Measurements from ENCODE around the gene PAPOLB. TPM values are rescaled to one million over a fixed set of nuclear protein-coding genes. Genes with fewer than 3 reads are reported as not detected.

The PAPOLB gene
- total and polyA plus RNA-seq, 2 of the 4 experiments (the other 2 are of a cell fraction) = under 0.01 TPM; not detected in 1

DNA sequence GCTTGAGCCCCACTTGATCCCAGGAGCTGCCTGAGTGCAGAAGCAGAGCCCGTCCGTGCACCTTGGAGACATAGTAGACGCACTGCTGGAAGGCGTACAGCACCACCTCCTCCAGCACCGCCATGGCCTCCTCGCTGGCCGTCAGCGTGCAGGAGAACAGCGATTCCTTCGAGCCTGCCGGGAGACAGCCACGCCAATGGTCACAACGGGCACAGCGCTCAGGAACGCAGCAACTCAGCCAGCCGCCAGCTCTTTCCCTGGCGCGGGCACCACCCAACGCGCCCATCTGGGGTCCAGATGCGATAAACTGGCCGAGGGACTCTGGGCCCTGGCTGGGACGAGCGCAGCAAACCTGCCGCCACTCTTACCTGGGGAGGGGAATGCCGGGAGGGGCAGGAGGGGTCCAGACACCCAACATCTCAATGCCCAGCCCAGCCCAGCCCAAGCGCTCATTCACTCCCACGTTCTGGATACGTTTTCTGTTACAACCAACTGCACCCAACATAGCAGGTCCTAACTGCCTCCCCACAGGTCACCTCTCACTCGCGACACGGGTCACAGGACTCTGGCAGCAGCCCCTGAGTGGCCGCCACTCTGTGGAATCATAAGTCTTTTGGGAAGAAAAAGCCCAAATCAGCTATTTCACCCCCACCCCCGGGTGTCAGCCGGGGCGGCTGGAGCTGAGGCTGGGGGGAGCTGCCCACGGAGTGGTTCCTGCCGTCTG is 44.5 kb downstream of the PAPOLB start:
- Histone ChIP-seq H2AK5ac (ENCODE audit: low read depth, low read length) (no peak overlapping the region), H2BK120ac (ENCODE audit: low read depth, low read length) (no peak overlapping the region), H3K27me3 (ENCODE audit: control insufficient read depth, insufficient read depth, low read length) (no peaks in the 10 kb centered on the region; the same call in 1 of the 2 replicates), H3K36me3 (ENCODE audit: control insufficient read depth, insufficient read depth, low read length) (no peaks in the 10 kb centered on the region), H3K4me1 (ENCODE audit: control insufficient read depth, insufficient read depth, low read length) (no peaks in the 10 kb centered on the region), H3K9me1 (ENCODE audit: insufficient read depth, low read length) (no peaks in the 10 kb centered on the region; the same call in 1 of the 2 replicates), H3K4me3 (ENCODE audit: insufficient read depth, low read depth, low read length) (no peak overlapping the region), H4K8ac (ENCODE audit: low read depth in 2 of 2, low read length in 2 of 2) (no peak overlapping the region), H2BK20ac (ENCODE audit: low read depth, low read length) (no peak overlapping the region), H3K79me1 (ENCODE audit: low read depth in 1 of 2, low read length in 2 of 2) (no peaks in the 10 kb centered on the region), H3K27ac (ENCODE audit: insufficient read depth, low read length) (no peak overlapping the region), H3K14ac (replicated peaks; ENCODE audit: low read depth, low read length) (no peak overlapping the region), H2BK5ac (ENCODE audit: low read depth, low read length, poor library complexity, severe bottlenecking) (no peak overlapping the region), H2BK15ac (ENCODE audit: low read depth, low read length) (no peak overlapping the region), H3K4ac (ENCODE audit: low read depth, low read length) (no peak overlapping the region), H3K23ac (ENCODE audit: low read depth, low read length) (no peak overlapping the region), H4K91ac (ENCODE audit: insufficient read depth, low read depth, low read length) (no peak overlapping the region), H2AFZ (replicated peaks; ENCODE audit: low read length, poor library complexity) (no peak overlapping the region), H3K18ac (ENCODE audit: low read depth, low read length) (no peak overlapping the region), H2AK9ac (replicated peaks; ENCODE audit: low read depth, low read length, poor library complexity) (no peak overlapping the region), H3K9ac (ENCODE audit: low read depth, low read length) (no peak overlapping the region), H3K4me2 (ENCODE audit: low read depth, low read length) (no peak overlapping the region), H3K56ac (ENCODE audit: extremely low read depth, insufficient read depth, low read length) (no peak overlapping the region), H3K9me3 (ENCODE audit: control insufficient read depth, insufficient read depth, low read length) (peaks cover 6% of the 10 kb centered on the region), H4K20me1 (ENCODE audit: insufficient read depth, low read length) (no peaks in the 10 kb centered on the region), H4K5ac (ENCODE audit: low read depth, low read length) (no peak overlapping the region)
- WGBS, 2 experiments (ENCODE audit: extremely low coverage in 2 of 2, insufficient read length in 1 of 2) = 91% methylated on average over 17 of the region's 38 CpGs; no CpG with 5 or more reads in 1 of the 2 experiments
- ChIA-PET POLR2A (ENCODE audit: unreplicated experiment) (no interaction called here), CTCF (no interaction called here)
- BruUV-seq (replicated peaks) = no TSS peak
- intact Hi-C loops (cut with micrococcal nuclease) (no loop called here), dilution Hi-C loops (cut with HindIII; ENCODE audit: low sequenced_read_pairs, unreplicated experiment) (no loop called here), in situ Hi-C loops (cut with MboI; ENCODE audit: low sequenced_read_pairs) (no loop called here)
- DNase-seq (no peak), ATAC-seq (ENCODE audit: low read depth) (no peak)
- TF ChIP-seq CHD1 (IDR thresholded peaks at IDR 0.05; ENCODE audit: low read depth, low read length) = no peak
- TF ChIP-seq, protein P1, sequence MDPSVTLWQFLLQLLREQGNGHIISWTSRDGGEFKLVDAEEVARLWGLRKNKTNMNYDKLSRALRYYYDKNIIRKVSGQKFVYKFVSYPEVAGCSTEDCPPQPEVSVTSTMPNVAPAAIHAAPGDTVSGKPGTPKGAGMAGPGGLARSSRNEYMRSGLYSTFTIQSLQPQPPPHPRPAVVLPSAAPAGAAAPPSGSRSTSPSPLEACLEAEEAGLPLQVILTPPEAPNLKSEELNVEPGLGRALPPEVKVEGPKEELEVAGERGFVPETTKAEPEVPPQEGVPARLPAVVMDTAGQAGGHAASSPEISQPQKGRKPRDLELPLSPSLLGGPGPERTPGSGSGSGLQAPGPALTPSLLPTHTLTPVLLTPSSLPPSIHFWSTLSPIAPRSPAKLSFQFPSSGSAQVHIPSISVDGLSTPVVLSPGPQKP (IDR thresholded peaks at IDR 0.05; ENCODE audit: borderline replicate concordance, low read depth, low read length) = no peak
- no peak for TF ChIP-seq RAD21 (IDR thresholded peaks at IDR 0.05; ENCODE audit: low read length)
- no peak for TF ChIP-seq SMC3 (IDR thresholded peaks at IDR 0.05; ENCODE audit: low read depth, low read length)
- no peak for TF ChIP-seq MAFK (IDR thresholded peaks at IDR 0.05; ENCODE audit: low read depth, low read length)
- TF ChIP-seq MXI1 (IDR thresholded peaks at IDR 0.05; ENCODE audit: borderline replicate concordance, low read depth, low read length) = no peak
- TF ChIP-seq RCOR1 (IDR thresholded peaks at IDR 0.05; ENCODE audit: insufficient replicate concordance, low read length) = no peak
- no peak for TF ChIP-seq BHLHE40 (IDR thresholded peaks at IDR 0.05; ENCODE audit: low read depth, low read length)
- TF ChIP-seq POLR2A (IDR thresholded peaks at IDR 0.05; ENCODE audit: low read depth, low read length) = no peak
- TF ChIP-seq FOS (IDR thresholded peaks at IDR 0.05; ENCODE audit: low read depth, low read length) = no peak
- no peak for TF ChIP-seq RFX5 (IDR thresholded peaks at IDR 0.05; ENCODE audit: low read depth, low read length)
- no peak for TF ChIP-seq CTCF (conservative IDR thresholded peaks at IDR 0.05; ENCODE audit: low read depth, low read length)
- TF ChIP-seq, protein P2, sequence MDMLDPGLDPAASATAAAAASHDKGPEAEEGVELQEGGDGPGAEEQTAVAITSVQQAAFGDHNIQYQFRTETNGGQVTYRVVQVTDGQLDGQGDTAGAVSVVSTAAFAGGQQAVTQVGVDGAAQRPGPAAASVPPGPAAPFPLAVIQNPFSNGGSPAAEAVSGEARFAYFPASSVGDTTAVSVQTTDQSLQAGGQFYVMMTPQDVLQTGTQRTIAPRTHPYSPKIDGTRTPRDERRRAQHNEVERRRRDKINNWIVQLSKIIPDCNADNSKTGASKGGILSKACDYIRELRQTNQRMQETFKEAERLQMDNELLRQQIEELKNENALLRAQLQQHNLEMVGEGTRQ (IDR thresholded peaks at IDR 0.05; ENCODE audit: low read depth, low read length) = no peak
- no peak for TF ChIP-seq MAZ (IDR thresholded peaks at IDR 0.05; ENCODE audit: borderline replicate concordance, low read depth, low read length)
- no peak for TF ChIP-seq CEBPB (IDR thresholded peaks at IDR 0.05; ENCODE audit: low read depth, low read length)
- TF ChIP-seq NFE2L2 (IDR thresholded peaks at IDR 0.05; ENCODE audit: low read depth, low read length) = no peak
